ENCODE results near the gene BST1.

BST1 gene

GRCh38 chr4:15657366-15657765, 45.5 kb upstream of the BST1 start:
- TF ChIP-seq CTCF (IDR thresholded peaks at IDR 0.05; ENCODE audit: insufficient read depth, low read depth, low read length, missing control alignments): no peak
- DNase-seq (ENCODE audit: low read depth): no peak
- H3K4me3 ChIP-seq (ENCODE audit: low read length): no peak overlapping the region

- H3K4me3 ChIP-seq (ENCODE audit: low read length): no peak overlapping the region
- no peak for TF ChIP-seq CTCF (IDR thresholded peaks at IDR 0.05; ENCODE audit: insufficient read depth, low read depth, low read length, missing control alignments)
- DNase-seq (ENCODE audit: low read depth): no peak
Observed at GRCh38 chr4:15658136-15658770, 44.6 kb upstream of the BST1 start.

GRCh38 chr4:15658781-15659180, 44.1 kb upstream of the BST1 start:
- TF ChIP-seq CTCF (IDR thresholded peaks at IDR 0.05; ENCODE audit: insufficient read depth, low read depth, low read length, missing control alignments): no peak
- DNase-seq (ENCODE audit: low read depth): no peak
- H3K4me3 ChIP-seq (ENCODE audit: low read length): no peak overlapping the region

GRCh38 chr4:15659768-15660570, 42.9 kb upstream of the BST1 start:
- peak; percentile 90 for DNase-seq (ENCODE audit: low read depth)
- no peak for TF ChIP-seq CTCF (IDR thresholded peaks at IDR 0.05; ENCODE audit: insufficient read depth, low read depth, low read length, missing control alignments)
- no peak overlapping the region for H3K4me3 ChIP-seq (ENCODE audit: low read length)

- peak; percentile 97 for DNase-seq (ENCODE audit: low read depth)
- no peak overlapping the region for H3K4me3 ChIP-seq (ENCODE audit: low read length)
- no peak for TF ChIP-seq CTCF (IDR thresholded peaks at IDR 0.05; ENCODE audit: insufficient read depth, low read depth, low read length, missing control alignments)
Observed at GRCh38 chr4:15665753-15666365, 37.0 kb upstream of the BST1 start.

- H3K4me3 ChIP-seq (ENCODE audit: low read length): no peak overlapping the region
- no peak for TF ChIP-seq CTCF (IDR thresholded peaks at IDR 0.05; ENCODE audit: insufficient read depth, low read depth, low read length, missing control alignments)
- no peak for DNase-seq (ENCODE audit: low read depth)
Observed at GRCh38 chr4:15667006-15667405, 35.9 kb upstream of the BST1 start.
